Measurements from ENCODE around the gene SSBP3. TPM values are rescaled to one million over a fixed set of nuclear protein-coding genes. Genes with fewer than 3 reads are reported as not detected.

SSBP3 gene
- total RNA-seq, 1 experiment from 2014 or later: 37.5 TPM

GRCh38 chr1:54354899-54355298 is 51.3 kb downstream of the SSBP3 start:
- H3K9me3 ChIP-seq (ENCODE audit: control insufficient read depth in 1 of 2, insufficient read depth in 1 of 2, low read depth in 1 of 2, low read length in 2 of 2): no peaks in the 10 kb centered on the region
- H3K9me2 ChIP-seq (ENCODE audit: insufficient read depth): no peaks in the 10 kb centered on the region
- TF ChIP-seq ZNF274 (IDR thresholded peaks at IDR 0.05; ENCODE audit: low read depth, low read length): no peak
- no peak overlapping the region for H3K4me2 ChIP-seq (ENCODE audit: low read length)
- POLR2A ChIA-PET: no interaction called here
- H3K4me1 ChIP-seq (ENCODE audit: control insufficient read depth in 1 of 2, insufficient read depth in 2 of 2, low read length in 2 of 2): 0 out of 4 replicates have a peak, but pooled peaks cover 0 to 4% of the 10 kb centered on the region in 2 experiments
- no peaks in the 10 kb centered on the region; the same call in 1 of the 2 replicates for H4K20me1 ChIP-seq (ENCODE audit: insufficient read depth)
- H3K4me3 ChIP-seq (replicated peaks in 1 of 2; ENCODE audit: low read depth in 1 of 2, low read length in 2 of 2): no peak overlapping the region
- ATAC-seq (no peak), DNase-seq (ENCODE audit: low read depth, low spot score) (no peak)
- no peaks in the 10 kb centered on the region for H3K27me3 ChIP-seq (ENCODE audit: insufficient read depth, low read length)
- H3K27ac ChIP-seq (ENCODE audit: low read depth, low read length): no peak overlapping the region
- CTCF ChIA-PET: no interaction called here
- no peaks in the 10 kb centered on the region for H3K79me2 ChIP-seq (ENCODE audit: insufficient read depth, low read length)
- RAD21 ChIA-PET (ENCODE audit: low non-redundant PET in 1 of 2, low total read pairs in 2 of 2, uncharacterized antibody in 2 of 2, unreplicated experiment in 2 of 2): no interaction called here
- no peak overlapping the region for H3K9ac ChIP-seq (ENCODE audit: low read length)
- H3K36me3 ChIP-seq (ENCODE audit: control insufficient read depth in 1 of 2, insufficient read depth in 2 of 2, low read length in 2 of 2): no peaks in the 10 kb centered on the region; a peak in 1 of 4 replicates
- intact Hi-C loops (cut with micrococcal nuclease): no loop called here
- no peak overlapping the region for H2AFZ ChIP-seq (ENCODE audit: low read depth, low read length, poor library complexity, severe bottlenecking)
- no TSS peak for BruUV-seq (replicated peaks)

GRCh38 chr1:54353959-54354358 is 52.2 kb downstream of the SSBP3 start:
- ChIA-PET RAD21 (ENCODE audit: low non-redundant PET in 1 of 2, low total read pairs in 2 of 2, uncharacterized antibody in 2 of 2, unreplicated experiment in 2 of 2) (no interaction called here), CTCF (no interaction called here), POLR2A (no interaction called here)
- Histone ChIP-seq H3K79me2 (ENCODE audit: insufficient read depth, low read length) (no peaks in the 10 kb centered on the region), H4K20me1 (ENCODE audit: insufficient read depth) (no peaks in the 10 kb centered on the region), H3K36me3 (ENCODE audit: control insufficient read depth in 1 of 2, insufficient read depth in 2 of 2, low read length in 2 of 2) (no peaks in the 10 kb centered on the region; a peak in 1 of 4 replicates), H3K27ac (ENCODE audit: low read depth, low read length) (no peak overlapping the region), H3K27me3 (ENCODE audit: insufficient read depth, low read length) (no peaks in the 10 kb centered on the region), H3K9me3 (ENCODE audit: control insufficient read depth in 1 of 2, insufficient read depth in 1 of 2, low read depth in 1 of 2, low read length in 2 of 2) (no peaks in the 10 kb centered on the region), H3K4me2 (ENCODE audit: low read length) (no peak overlapping the region), H2AFZ (ENCODE audit: low read depth, low read length, poor library complexity, severe bottlenecking) (no peak overlapping the region), H3K4me1 (ENCODE audit: control insufficient read depth in 1 of 2, insufficient read depth in 2 of 2, low read length in 2 of 2) (no peaks in the 10 kb centered on the region), H3K9ac (ENCODE audit: low read length) (no peak overlapping the region), H3K9me2 (ENCODE audit: insufficient read depth) (no peaks in the 10 kb centered on the region), H3K4me3 (replicated peaks in 1 of 2; ENCODE audit: low read depth in 1 of 2, low read length in 2 of 2) (no peak overlapping the region)
- intact Hi-C loops (cut with micrococcal nuclease): no loop called here
- DNase-seq (ENCODE audit: low read depth, low spot score) (no peak), ATAC-seq (no peak)
- BruUV-seq (replicated peaks): no TSS peak
- TF ChIP-seq SRF (IDR thresholded peaks at IDR 0.05; ENCODE audit: low read depth): no peak
- no peak for TF ChIP-seq FOSL1 (IDR thresholded peaks at IDR 0.05; ENCODE audit: low read depth)
- no peak for TF ChIP-seq TCF7L2 (IDR thresholded peaks at IDR 0.05; ENCODE audit: borderline replicate concordance, extremely low read depth, insufficient read depth, insufficient read length)
- TF ChIP-seq CEBPB (IDR thresholded peaks at IDR 0.05; ENCODE audit: low read depth): no peak
- no peak for TF ChIP-seq SP1 (IDR thresholded peaks at IDR 0.05; ENCODE audit: low read depth)
- TF ChIP-seq RAD21 (IDR thresholded peaks at IDR 0.05; ENCODE audit: low read depth): no peak
- no peak for TF ChIP-seq ZBTB33 (IDR thresholded peaks at IDR 0.05; ENCODE audit: extremely low read depth, insufficient replicate concordance, low read length)
- no peak for TF ChIP-seq EZH2phosphoT487 (IDR thresholded peaks at IDR 0.05; ENCODE audit: borderline replicate concordance)
